Measurements from ENCODE around the gene SLAMF1.
A peak's percentile ranks its signal among the peaks of the same experiment; 100 is the strongest.

SLAMF1 gene

DNA sequence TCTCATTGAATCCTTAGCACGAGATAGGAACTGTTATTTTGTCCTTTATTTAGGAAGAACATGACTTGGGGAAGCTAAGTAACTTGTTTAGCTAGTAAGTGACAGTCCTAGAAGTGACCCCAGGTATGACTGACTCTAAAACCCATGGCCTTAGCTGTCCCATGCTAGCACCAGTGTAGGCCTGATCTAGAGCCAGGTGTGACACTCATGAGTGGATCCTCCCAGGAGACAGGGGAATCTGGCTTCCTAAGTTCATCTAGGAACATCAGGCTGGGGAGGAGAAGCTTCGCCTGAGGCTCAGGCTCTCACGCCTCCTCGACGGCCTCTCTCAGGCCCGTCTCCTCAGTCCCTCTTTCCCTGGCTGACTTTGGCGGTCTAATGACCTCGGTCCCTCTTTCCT lies 33.6 kb upstream of the SLAMF1 start:
- TF ChIP-seq, protein P1, sequence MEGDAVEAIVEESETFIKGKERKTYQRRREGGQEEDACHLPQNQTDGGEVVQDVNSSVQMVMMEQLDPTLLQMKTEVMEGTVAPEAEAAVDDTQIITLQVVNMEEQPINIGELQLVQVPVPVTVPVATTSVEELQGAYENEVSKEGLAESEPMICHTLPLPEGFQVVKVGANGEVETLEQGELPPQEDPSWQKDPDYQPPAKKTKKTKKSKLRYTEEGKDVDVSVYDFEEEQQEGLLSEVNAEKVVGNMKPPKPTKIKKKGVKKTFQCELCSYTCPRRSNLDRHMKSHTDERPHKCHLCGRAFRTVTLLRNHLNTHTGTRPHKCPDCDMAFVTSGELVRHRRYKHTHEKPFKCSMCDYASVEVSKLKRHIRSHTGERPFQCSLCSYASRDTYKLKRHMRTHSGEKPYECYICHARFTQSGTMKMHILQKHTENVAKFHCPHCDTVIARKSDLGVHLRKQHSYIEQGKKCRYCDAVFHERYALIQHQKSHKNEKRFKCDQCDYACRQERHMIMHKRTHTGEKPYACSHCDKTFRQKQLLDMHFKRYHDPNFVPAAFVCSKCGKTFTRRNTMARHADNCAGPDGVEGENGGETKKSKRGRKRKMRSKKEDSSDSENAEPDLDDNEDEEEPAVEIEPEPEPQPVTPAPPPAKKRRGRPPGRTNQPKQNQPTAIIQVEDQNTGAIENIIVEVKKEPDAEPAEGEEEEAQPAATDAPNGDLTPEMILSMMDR (IDR thresholded peaks at IDR 0.05; ENCODE audit: low read depth, low read length, missing control alignments): no peak
- no peak for DNase-seq (ENCODE audit: low read depth)
- H3K4me3 ChIP-seq (ENCODE audit: low read depth, low read length): no peak overlapping the region
- in situ Hi-C loops (cut with HindIII; ENCODE audit: low sequenced_read_pairs): no loop called here

DNA sequence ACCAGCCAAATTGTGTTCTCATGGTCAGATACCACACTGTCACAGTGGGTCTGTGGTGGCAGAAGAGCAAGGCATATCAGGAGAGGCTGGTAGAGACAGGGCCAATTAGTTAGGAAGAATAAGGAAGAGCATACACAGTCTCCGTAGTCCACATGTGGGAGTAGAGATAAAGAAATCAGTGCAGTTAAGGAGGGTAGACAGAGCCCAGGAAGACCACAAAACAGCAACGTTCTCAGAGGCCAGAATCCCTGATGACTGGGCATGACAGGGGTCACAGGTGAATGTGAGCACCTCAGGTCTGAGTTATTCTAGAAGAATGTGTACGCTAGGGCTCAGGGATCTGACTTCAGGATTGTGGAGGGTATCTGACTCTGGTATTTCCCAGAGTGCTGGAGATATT lies 33.0 kb upstream of the SLAMF1 start:
- TF ChIP-seq, protein P1 (IDR thresholded peaks at IDR 0.05; ENCODE audit: low read depth, low read length, missing control alignments): no peak
- H3K4me3 ChIP-seq (ENCODE audit: low read depth, low read length): no peak overlapping the region
- no peak for DNase-seq (ENCODE audit: low read depth)
- in situ Hi-C loops (cut with HindIII; ENCODE audit: low sequenced_read_pairs): no loop called here

DNA sequence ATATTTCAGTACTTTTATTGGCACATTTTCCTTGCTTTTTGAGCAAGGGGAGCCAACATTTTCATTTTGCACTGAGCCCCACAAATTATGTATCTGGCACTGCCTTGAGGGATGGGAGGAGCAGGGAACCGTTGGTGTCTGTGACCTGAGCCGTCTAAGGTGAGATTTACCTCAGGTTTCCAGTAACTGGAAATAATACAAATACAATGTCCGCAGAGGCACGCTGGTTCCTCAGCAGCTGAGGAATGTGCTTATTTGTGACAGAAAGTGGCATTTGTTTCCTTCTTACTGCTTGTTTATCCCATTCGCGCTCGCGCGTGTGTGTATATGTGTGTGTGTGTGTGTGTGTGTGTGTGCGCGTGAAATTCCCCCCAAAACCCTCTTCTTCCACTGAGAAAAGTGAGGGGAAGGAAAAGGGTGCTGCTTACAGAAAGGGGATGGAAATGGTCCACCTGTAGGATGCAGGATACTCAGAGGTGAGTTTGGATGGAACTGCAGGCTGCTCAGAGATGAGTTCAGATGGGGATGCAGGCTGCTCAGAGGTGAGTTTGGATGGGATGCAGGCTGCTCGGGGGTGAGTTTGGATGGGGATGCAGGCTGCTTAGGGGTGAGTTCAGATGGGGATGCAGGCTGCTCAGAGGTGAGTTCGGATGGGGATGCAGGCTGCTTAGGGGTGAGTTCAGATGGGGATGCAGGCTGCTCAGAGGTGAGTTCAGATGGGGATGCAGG lies 30.2 kb upstream of the SLAMF1 start:
- in situ Hi-C loops (cut with HindIII; ENCODE audit: low sequenced_read_pairs): no loop called here
- H3K4me3 ChIP-seq (ENCODE audit: low read depth, low read length): no peak overlapping the region
- DNase-seq (ENCODE audit: low read depth): no peak
- TF ChIP-seq, protein P1 (IDR thresholded peaks at IDR 0.05; ENCODE audit: low read depth, low read length, missing control alignments): no peak

DNA sequence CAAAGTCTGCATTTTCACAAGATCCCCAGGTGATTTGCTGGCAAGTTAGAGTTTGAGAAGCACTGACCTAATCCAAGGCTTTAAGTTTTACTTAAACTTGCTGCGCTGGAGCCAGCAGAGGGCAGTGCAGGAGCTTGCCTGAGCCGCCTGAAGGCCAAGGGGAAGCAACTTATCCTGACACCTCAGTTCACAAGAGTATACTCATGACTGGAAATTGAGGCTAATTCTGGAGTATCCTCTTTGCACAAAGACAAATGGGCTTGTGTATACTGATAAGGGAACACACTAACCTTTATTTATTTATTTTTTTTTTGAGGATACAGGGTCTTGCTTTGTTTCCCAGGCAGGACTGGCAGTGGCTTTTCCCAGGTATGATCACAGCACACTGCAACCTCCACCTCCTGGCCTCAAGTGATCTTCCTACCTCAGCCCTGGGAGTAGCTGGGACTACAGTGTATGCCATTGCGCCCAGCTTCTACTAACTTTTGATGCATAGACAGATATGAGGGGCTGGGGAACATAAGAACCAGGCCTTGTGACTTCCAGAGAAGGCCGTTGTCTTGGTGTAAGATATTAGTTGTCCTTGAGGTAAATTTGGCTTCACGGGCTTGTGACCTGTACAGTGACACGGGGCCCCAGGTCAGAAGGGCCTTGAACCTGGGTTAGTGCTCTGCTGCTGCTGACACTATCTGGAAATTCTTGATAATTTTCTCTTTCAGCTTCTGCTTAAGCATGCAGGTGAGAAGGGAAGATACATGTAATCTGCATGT lies 29.0 kb upstream of the SLAMF1 start:
- DNase-seq (ENCODE audit: low read depth): peak; percentile 20
- no peak overlapping the region for H3K4me3 ChIP-seq (ENCODE audit: low read depth, low read length)
- in situ Hi-C loops (cut with HindIII; ENCODE audit: low sequenced_read_pairs): no loop called here
- TF ChIP-seq, protein P1 (IDR thresholded peaks at IDR 0.05; ENCODE audit: low read depth, low read length, missing control alignments): peak; percentile 91

DNA sequence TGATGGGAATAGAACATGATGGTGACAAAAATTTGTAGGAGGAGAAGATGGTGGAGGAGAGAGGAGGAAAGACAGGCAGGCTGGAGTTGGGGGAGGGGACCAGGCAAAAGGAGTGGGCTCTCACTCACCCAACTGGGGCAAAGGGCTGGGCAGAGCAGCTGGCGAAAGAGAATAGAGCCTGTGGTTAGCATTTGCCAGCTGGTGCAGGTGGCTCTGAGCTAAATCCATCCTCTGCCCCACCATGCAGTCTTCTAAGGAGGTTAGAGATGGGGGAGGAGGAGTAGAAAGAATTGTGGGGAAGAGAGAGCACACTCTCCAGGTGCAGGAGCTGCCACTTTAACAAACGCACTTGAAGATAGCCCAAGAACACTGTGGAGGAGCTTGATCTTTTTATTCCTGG lies 27.6 kb upstream of the SLAMF1 start:
- DNase-seq (ENCODE audit: low read depth): no peak

More for the DNA sequence above, 27.6 kb upstream of the SLAMF1 start:
- in situ Hi-C loops (cut with HindIII; ENCODE audit: low sequenced_read_pairs): no loop called here
- TF ChIP-seq, protein P1 (IDR thresholded peaks at IDR 0.05; ENCODE audit: low read depth, low read length, missing control alignments): no peak
- no peak overlapping the region for H3K4me3 ChIP-seq (ENCODE audit: low read depth, low read length)

All from astrocyte of the cerebellum (primary cell).